Ishikawa (cell line): ENCODE measurements around the gene SESN1.

ENCODE experiments used
- CEBPB ChIP-seq: IDR thresholded peaks from 2 replicates; pipeline ENCODE4 v1.6.1; 2012
- CREB1 ChIP-seq: IDR thresholded peaks from 2 replicates; pipeline ENCODE4 v1.6.1; 2012; ENCODE audit warnings: low read depth
- EGR1 ChIP-seq: IDR thresholded peaks from 2 replicates; pipeline ENCODE4 v1.6.1; 2012
- EP300 ChIP-seq: IDR thresholded peaks from 2 replicates; pipeline ENCODE4 v1.6.1; 2012; ENCODE audit warnings: borderline replicate concordance
- FOXM1 ChIP-seq: IDR thresholded peaks from 2 replicates; pipeline ENCODE4 v1.6.1; 2012; ENCODE audit warnings: low read depth, borderline replicate concordance
- NFIC ChIP-seq: IDR thresholded peaks from 2 replicates; pipeline ENCODE4 v1.6.1; 2012
- RAD21 ChIP-seq: IDR thresholded peaks from 2 replicates; pipeline ENCODE4 v1.6.1; 2012; ENCODE audit warnings: low read depth
- TAF1 ChIP-seq: IDR thresholded peaks from 2 replicates; pipeline ENCODE4 v1.6.1; 2012; ENCODE audit warnings: low read depth, mild to moderate bottlenecking
- TCF12 ChIP-seq: IDR thresholded peaks from 2 replicates; pipeline ENCODE4 v1.6.1; 2012; ENCODE audit warnings: low read depth
- TEAD4 ChIP-seq: IDR thresholded peaks from 2 replicates; pipeline ENCODE4 v1.6.1; 2012
- YY1 ChIP-seq: IDR thresholded peaks from 2 replicates; pipeline ENCODE4 v1.6.1; 2012; ENCODE audit warnings: low read depth
- ZBTB7A ChIP-seq: IDR thresholded peaks from 2 replicates; pipeline ENCODE4 v1.6.1; 2012; ENCODE audit warnings: low read depth
- TF ChIP-seq, protein P1 (sequence below): IDR thresholded peaks from 2 replicates; pipeline ENCODE4 v1.6.1; 2012
- TF ChIP-seq, protein P2 (sequence below): IDR thresholded peaks from 2 replicates; pipeline ENCODE4 v1.6.1; 2012
- TF ChIP-seq, protein P3 (sequence below): IDR thresholded peaks from 2 replicates; pipeline ENCODE4 v1.6.1; 2012; ENCODE audit warnings: low read depth, mild to moderate bottlenecking

Gene SESN1

DNA sequence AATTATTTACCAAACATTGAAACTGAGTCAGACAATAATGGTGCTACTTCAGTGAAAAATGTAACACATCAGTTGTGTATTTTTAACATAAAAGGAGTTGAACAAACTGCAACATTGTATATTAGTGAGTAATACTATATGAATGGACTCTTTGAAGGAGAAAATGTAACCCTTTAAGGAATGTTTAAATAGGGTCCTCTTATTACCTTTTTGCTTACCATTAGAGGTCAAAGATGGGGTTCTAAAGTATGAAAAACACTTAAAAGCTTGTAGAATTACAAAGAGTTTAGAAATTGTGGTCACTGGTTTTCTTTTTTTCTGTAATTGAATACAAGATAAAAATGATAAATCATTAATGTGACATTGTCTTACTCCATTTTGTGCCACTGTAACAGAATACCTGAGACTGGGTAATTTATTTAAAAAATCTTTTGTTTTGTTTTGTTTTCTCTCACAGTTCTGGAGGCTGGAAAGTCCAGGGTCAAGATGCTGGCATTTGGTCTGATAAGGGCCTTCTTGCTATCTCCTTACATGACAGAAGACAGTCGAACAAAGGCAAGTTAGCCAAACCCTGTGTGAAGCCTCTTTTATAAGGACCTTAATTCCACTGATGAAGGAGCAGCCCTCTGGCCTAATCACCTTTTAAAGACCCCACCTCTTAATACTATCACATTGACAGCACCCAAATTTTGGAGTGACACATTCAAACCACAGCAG, 43.2 kb downstream of the SESN1 start:
- no peak for TF ChIP-seq TEAD4
- no peak for TF ChIP-seq TCF12
- no peak for TF ChIP-seq RAD21
- TF ChIP-seq TAF1: no peak
- no peak for TF ChIP-seq FOXM1
- TF ChIP-seq, protein P1, sequence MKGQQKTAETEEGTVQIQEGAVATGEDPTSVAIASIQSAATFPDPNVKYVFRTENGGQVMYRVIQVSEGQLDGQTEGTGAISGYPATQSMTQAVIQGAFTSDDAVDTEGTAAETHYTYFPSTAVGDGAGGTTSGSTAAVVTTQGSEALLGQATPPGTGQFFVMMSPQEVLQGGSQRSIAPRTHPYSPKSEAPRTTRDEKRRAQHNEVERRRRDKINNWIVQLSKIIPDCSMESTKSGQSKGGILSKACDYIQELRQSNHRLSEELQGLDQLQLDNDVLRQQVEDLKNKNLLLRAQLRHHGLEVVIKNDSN: no peak
- TF ChIP-seq, protein P2, sequence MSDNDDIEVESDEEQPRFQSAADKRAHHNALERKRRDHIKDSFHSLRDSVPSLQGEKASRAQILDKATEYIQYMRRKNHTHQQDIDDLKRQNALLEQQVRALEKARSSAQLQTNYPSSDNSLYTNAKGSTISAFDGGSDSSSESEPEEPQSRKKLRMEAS: no peak
- TF ChIP-seq ZBTB7A: no peak
- no peak for TF ChIP-seq YY1
- TF ChIP-seq NFIC: no peak
- TF ChIP-seq EGR1: no peak
- TF ChIP-seq EP300: no peak
- no peak for TF ChIP-seq CREB1
- TF ChIP-seq, protein P3, sequence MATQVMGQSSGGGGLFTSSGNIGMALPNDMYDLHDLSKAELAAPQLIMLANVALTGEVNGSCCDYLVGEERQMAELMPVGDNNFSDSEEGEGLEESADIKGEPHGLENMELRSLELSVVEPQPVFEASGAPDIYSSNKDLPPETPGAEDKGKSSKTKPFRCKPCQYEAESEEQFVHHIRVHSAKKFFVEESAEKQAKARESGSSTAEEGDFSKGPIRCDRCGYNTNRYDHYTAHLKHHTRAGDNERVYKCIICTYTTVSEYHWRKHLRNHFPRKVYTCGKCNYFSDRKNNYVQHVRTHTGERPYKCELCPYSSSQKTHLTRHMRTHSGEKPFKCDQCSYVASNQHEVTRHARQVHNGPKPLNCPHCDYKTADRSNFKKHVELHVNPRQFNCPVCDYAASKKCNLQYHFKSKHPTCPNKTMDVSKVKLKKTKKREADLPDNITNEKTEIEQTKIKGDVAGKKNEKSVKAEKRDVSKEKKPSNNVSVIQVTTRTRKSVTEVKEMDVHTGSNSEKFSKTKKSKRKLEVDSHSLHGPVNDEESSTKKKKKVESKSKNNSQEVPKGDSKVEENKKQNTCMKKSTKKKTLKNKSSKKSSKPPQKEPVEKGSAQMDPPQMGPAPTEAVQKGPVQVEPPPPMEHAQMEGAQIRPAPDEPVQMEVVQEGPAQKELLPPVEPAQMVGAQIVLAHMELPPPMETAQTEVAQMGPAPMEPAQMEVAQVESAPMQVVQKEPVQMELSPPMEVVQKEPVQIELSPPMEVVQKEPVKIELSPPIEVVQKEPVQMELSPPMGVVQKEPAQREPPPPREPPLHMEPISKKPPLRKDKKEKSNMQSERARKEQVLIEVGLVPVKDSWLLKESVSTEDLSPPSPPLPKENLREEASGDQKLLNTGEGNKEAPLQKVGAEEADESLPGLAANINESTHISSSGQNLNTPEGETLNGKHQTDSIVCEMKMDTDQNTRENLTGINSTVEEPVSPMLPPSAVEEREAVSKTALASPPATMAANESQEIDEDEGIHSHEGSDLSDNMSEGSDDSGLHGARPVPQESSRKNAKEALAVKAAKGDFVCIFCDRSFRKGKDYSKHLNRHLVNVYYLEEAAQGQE: no peak
- no peak for TF ChIP-seq CEBPB

- TF ChIP-seq EP300 (no peak), CEBPB (no peak), YY1 (no peak), CREB1 (no peak), ZBTB7A (no peak), RAD21 (no peak), TCF12 (no peak), TAF1 (no peak), EGR1 (no peak), NFIC (no peak), TEAD4 (no peak), FOXM1 (no peak)
- TF ChIP-seq, protein P2: no peak
- TF ChIP-seq, protein P3: no peak
- TF ChIP-seq, protein P1: no peak
Observed at GRCh38 chr6:109050447-109051102, 44.1 kb downstream of the SESN1 start.

- TF ChIP-seq TAF1 (no peak), EP300 (no peak), EGR1 (no peak), TCF12 (no peak), TEAD4 (no peak), NFIC (no peak), RAD21 (no peak), CREB1 (no peak)
- TF ChIP-seq, protein P1: no peak
- TF ChIP-seq, protein P2: no peak
Observed at GRCh38 chr6:109050012-109050411, 44.6 kb downstream of the SESN1 start.

DNA sequence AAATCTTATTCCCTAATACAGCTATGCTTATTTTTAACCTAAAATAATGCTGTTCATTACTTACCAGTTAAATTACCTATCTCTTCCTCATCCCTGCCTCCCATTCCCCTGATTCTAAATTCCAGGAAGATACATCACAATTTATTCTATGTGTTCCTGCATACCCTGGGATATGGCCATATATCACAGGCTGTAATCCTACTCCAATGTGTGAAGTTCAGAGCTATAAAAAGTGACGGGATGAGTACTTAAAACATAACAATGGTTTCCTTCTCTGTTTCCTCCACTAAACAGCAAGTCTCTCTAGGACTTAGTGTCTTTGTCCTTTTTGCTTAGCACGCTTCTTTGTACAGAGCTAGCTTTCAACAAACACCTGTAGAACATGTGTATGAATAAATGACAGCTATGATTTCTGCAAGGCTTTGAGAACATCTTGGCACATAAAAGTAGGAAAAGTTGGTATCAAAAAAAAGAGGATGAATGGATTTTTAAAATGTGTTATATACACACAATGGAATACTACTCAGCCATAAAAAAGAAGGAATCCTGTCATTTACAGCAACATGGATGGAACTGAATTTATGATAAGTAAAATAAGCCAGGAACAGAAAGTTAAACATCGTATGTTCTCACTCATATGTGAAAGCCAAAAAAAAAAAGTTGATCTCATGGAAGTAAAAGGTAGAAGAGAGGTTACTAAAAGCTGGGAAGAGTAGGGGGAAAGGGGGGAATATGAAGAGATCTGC, 45.8 kb downstream of the SESN1 start:
- TF ChIP-seq, protein P1: no peak
- TF ChIP-seq, protein P3: no peak
- TF ChIP-seq TAF1: no peak
- no peak for TF ChIP-seq TEAD4
- TF ChIP-seq, protein P2: no peak
- no peak for TF ChIP-seq EP300
- TF ChIP-seq YY1: no peak
- no peak for TF ChIP-seq FOXM1
- no peak for TF ChIP-seq NFIC
- TF ChIP-seq EGR1: no peak
